HepG2 (cell line): Measurements from ENCODE around the gene LIME1. TPM values are rescaled to one million over a fixed set of nuclear protein-coding genes. Genes with fewer than 3 reads are reported as not detected.

ENCODE experiments used
- PRMT3 ChIP-seq: sonication (generic); formaldehyde crosslinking; IDR thresholded peaks from 2 replicates; pipeline ENCODE4 v1.8.1; 2022; ENCODE audit warnings: low read depth, mild to moderate bottlenecking, moderate library complexity, missing genetic modification reagents, borderline replicate concordance
- ZBTB7A ChIP-seq: sonication (generic); formaldehyde crosslinking; IDR thresholded peaks from 2 replicates; pipeline ENCODE4 v1.8.0; 2022; ENCODE audit warnings: mild to moderate bottlenecking, missing genetic modification reagents
- ZNF207 ChIP-seq: fragments of 450-650 bp; IDR thresholded peaks from 2 replicates; pipeline ENCODE4 v1.6.1; 2016; ENCODE audit warnings: antibody characterized with exemption, borderline replicate concordance
- ZNF343 ChIP-seq: sonication (generic); formaldehyde crosslinking; IDR thresholded peaks from 2 replicates; pipeline ENCODE4 v1.4.0; 2020; ENCODE audit warnings: mild to moderate bottlenecking, missing genetic modification reagents
- ZNF441 ChIP-seq: sonication (generic); formaldehyde crosslinking; IDR thresholded peaks from 2 replicates; pipeline ENCODE4 v1.7.0; 2021; ENCODE audit warnings: missing genetic modification reagents, borderline replicate concordance
- ZNF598 ChIP-seq: sonication (generic); formaldehyde crosslinking; IDR thresholded peaks from 2 replicates; pipeline ENCODE4 v1.5.1; 2020; ENCODE audit warnings: mild to moderate bottlenecking, missing genetic modification reagents, borderline replicate concordance
- ZSCAN30 ChIP-seq: sonication (generic); formaldehyde crosslinking; IDR thresholded peaks from 2 replicates; pipeline ENCODE4 v1.5.0; 2020; ENCODE audit warnings: mild to moderate bottlenecking, missing genetic modification reagents
- polyA plus RNA-seq, 8 experiments: library from polyadenylated mRNA; depleted of rRNA in 3 of 8; stranded (reverse) in 7 of 8; unstranded in 1 of 8; fragments of >200 nt; fragmentation: Illumina TruSeq in 4 of 8; extraction: Trizol in 4 of 8; gene quantifications; 2 replicates each; pipeline versions ENCODE4 v1.2.1 to v1.2.3, GENCODE V29; 2011 to 2016; ENCODE audit warnings: low read depth in 4 of 8, missing spikeins in 1 of 8, mixed read lengths in 1 of 8; ENCODE audit not compliant: insufficient read depth in 1 of 8
- total RNA-seq, 5 experiments: library from RNA; depleted of rRNA; stranded (reverse); fragments of >200 nt; fragmentation: Illumina TruSeq; extraction: Trizol; gene quantifications; 2 replicates each; pipeline ENCODE4 v1.2.3, GENCODE V29; 2016; ENCODE audit warnings: low read depth in 1 of 5
- TF ChIP-seq, protein P1 (sequence below): sonication (generic); formaldehyde crosslinking; IDR thresholded peaks from one replicate; pipeline ENCODE4 v1.5.1; 2020; ENCODE audit warnings: mild to moderate bottlenecking, missing genetic modification reagents; ENCODE audit errors: not compliant biosample characterization
- TF ChIP-seq, protein P2 (sequence below): IDR thresholded peaks from 2 replicates; pipeline ENCODE4 v1.6.1; 2016; ENCODE audit warnings: control low read depth
- TF ChIP-seq, protein P3 (sequence below): sonication (generic); formaldehyde crosslinking; IDR thresholded peaks from 2 replicates; pipeline ENCODE4 v1.5.0; 2020; ENCODE audit warnings: mild to moderate bottlenecking, missing genetic modification reagents, borderline replicate concordance

Gene LIME1
- total and polyA plus RNA-seq, 2 of the 13 experiments (the other 11 are each of a cell fraction or from before 2014, with no cell fraction given) = 13.0 to 61.5 TPM

DNA sequence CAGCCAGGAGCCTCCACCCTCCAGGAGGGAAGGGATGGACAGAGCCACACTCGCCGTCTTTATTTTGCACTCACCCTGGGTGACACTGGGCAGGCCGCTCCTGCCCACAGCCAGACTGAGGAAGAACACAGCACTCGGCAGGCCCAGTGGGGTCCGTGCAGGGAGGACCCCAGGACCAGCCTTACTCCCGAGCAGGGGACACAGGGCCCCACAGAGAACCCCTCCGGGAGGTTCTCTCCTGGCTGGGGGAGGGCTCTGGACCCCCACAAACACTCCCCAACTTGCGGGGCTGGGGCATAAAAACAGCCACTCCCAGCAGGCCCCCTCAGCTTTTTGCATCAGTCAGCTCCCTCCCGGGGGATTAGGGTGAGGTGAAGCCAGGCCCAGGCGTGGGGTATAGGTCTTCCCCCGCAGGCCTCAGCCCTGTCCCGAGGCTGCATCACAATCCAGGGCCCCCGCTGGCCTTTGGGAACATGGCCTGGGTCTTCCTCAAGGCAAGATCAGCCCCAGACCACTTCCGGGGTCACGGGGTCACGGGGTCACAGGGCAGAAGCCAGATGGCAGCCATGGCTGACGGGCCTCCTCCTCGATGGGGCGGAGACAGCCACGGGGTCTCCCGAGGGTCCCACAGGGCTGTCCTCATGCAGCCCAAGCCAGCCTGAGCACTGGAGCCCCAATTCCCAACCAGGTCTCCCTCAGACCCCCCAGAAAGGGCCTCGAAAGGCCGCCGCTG, 36.8 kb upstream of the LIME1 start (continued):
- TF ChIP-seq, protein P1, sequence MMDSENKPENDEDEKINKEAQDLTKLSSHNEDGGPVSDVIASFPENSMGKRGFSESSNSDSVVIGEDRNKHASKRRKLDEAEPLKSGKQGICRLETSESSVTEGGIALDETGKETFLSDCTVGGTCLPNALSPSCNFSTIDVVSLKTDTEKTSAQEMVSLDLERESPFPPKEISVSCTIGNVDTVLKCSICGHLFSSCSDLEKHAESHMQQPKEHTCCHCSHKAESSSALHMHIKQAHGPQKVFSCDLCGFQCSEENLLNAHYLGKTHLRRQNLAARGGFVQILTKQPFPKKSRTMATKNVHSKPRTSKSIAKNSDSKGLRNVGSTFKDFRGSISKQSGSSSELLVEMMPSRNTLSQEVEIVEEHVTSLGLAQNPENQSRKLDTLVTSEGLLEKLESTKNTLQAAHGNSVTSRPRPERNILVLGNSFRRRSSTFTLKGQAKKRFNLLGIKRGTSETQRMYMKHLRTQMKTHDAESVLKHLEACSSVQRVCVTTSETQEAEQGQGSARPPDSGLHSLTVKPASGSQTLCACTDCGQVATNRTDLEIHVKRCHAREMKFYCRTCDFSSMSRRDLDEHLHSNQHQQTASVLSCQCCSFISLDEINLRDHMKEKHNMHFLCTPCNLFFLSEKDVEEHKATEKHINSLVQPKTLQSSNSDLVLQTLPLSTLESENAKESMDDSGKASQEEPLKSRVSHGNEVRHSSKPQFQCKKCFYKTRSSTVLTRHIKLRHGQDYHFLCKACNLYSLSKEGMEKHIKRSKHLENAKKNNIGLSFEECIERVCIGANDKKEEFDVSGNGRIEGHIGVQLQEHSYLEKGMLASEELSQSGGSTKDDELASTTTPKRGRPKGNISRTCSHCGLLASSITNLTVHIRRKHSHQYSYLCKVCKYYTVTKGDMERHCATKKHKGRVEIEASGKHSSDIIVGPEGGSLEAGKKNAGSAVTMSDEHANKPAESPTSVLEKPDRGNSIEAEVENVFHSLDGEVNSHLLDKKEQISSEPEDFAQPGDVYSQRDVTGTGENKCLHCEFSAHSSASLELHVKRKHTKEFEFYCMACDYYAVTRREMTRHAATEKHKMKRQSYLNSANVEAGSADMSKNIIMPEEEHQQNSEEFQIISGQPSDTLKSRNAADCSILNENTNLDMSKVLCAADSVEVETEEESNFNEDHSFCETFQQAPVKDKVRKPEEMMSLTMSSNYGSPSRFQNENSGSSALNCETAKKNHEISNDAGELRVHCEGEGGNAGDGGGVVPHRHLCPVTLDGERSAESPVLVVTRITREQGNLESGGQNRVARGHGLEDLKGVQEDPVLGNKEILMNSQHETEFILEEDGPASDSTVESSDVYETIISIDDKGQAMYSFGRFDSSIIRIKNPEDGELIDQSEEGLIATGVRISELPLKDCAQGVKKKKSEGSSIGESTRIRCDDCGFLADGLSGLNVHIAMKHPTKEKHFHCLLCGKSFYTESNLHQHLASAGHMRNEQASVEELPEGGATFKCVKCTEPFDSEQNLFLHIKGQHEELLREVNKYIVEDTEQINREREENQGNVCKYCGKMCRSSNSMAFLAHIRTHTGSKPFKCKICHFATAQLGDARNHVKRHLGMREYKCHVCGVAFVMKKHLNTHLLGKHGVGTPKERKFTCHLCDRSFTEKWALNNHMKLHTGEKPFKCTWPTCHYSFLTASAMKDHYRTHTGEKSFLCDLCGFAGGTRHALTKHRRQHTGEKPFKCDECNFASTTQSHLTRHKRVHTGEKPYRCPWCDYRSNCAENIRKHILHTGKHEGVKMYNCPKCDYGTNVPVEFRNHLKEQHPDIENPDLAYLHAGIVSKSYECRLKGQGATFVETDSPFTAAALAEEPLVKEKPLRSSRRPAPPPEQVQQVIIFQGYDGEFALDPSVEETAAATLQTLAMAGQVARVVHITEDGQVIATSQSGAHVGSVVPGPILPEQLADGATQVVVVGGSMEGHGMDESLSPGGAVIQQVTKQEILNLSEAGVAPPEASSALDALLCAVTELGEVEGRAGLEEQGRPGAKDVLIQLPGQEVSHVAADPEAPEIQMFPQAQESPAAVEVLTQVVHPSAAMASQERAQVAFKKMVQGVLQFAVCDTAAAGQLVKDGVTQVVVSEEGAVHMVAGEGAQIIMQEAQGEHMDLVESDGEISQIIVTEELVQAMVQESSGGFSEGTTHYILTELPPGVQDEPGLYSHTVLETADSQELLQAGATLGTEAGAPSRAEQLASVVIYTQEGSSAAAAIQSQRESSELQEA (CRISPR knock-in tag) = no peak
- TF ChIP-seq, protein P2, sequence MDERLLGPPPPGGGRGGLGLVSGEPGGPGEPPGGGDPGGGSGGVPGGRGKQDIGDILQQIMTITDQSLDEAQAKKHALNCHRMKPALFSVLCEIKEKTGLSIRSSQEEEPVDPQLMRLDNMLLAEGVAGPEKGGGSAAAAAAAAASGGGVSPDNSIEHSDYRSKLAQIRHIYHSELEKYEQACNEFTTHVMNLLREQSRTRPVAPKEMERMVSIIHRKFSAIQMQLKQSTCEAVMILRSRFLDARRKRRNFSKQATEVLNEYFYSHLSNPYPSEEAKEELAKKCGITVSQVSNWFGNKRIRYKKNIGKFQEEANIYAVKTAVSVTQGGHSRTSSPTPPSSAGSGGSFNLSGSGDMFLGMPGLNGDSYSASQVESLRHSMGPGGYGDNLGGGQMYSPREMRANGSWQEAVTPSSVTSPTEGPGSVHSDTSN (CRISPR knock-in tag) = no peak
- TF ChIP-seq ZNF598 (CRISPR knock-in tag) = peak; percentile 54; the same call in 1 of the 2 replicates
- TF ChIP-seq, protein P3, sequence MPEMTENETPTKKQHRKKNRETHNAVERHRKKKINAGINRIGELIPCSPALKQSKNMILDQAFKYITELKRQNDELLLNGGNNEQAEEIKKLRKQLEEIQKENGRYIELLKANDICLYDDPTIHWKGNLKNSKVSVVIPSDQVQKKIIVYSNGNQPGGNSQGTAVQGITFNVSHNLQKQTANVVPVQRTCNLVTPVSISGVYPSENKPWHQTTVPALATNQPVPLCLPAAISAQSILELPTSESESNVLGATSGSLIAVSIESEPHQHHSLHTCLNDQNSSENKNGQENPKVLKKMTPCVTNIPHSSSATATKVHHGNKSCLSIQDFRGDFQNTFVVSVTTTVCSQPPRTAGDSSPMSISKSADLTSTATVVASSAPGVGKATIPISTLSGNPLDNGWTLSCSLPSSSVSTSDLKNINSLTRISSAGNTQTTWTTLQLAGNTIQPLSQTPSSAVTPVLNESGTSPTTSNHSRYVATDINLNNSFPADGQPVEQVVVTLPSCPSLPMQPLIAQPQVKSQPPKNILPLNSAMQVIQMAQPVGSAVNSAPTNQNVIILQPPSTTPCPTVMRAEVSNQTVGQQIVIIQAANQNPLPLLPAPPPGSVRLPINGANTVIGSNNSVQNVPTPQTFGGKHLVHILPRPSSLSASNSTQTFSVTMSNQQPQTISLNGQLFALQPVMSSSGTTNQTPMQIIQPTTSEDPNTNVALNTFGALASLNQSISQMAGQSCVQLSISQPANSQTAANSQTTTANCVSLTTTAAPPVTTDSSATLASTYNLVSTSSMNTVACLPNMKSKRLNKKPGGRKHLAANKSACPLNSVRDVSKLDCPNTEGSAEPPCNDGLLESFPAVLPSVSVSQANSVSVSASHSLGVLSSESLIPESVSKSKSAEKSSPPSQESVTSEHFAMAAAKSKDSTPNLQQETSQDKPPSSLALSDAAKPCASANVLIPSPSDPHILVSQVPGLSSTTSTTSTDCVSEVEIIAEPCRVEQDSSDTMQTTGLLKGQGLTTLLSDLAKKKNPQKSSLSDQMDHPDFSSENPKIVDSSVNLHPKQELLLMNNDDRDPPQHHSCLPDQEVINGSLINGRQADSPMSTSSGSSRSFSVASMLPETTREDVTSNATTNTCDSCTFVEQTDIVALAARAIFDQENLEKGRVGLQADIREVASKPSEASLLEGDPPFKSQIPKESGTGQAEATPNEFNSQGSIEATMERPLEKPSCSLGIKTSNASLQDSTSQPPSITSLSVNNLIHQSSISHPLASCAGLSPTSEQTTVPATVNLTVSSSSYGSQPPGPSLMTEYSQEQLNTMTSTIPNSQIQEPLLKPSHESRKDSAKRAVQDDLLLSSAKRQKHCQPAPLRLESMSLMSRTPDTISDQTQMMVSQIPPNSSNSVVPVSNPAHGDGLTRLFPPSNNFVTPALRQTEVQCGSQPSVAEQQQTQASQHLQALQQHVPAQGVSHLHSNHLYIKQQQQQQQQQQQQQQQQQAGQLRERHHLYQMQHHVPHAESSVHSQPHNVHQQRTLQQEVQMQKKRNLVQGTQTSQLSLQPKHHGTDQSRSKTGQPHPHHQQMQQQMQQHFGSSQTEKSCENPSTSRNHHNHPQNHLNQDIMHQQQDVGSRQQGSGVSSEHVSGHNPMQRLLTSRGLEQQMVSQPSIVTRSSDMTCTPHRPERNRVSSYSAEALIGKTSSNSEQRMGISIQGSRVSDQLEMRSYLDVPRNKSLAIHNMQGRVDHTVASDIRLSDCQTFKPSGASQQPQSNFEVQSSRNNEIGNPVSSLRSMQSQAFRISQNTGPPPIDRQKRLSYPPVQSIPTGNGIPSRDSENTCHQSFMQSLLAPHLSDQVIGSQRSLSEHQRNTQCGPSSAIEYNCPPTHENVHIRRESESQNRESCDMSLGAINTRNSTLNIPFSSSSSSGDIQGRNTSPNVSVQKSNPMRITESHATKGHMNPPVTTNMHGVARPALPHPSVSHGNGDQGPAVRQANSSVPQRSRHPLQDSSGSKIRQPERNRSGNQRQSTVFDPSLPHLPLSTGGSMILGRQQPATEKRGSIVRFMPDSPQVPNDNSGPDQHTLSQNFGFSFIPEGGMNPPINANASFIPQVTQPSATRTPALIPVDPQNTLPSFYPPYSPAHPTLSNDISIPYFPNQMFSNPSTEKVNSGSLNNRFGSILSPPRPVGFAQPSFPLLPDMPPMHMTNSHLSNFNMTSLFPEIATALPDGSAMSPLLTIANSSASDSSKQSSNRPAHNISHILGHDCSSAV = no peak
- TF ChIP-seq ZNF343 (CRISPR knock-in tag) = peak; percentile 30; the same call in 1 of the 2 replicates
- TF ChIP-seq ZBTB7A (CRISPR knock-in tag) = 0 out of 2 replicates have a peak, but pooled peaks have one; percentile 16
- TF ChIP-seq PRMT3 (CRISPR knock-in tag) = no peak
- TF ChIP-seq ZSCAN30 (CRISPR knock-in tag) = no peak
- TF ChIP-seq ZNF441 (CRISPR knock-in tag) = no peak
- TF ChIP-seq ZNF207 = no peak
